GM18868 (cell line): ENCODE data around the gene NCOA3.

Experiments used
- ATAC-seq: cut with Tn5 transposase; IDR thresholded peaks from one replicate; pipeline ENCODE4 v1.9.1; 2021; ENCODE audit warnings: mild to moderate bottlenecking, moderate library complexity; ENCODE audit not compliant: unreplicated experiment

Gene NCOA3

GRCh38 chr20:47675190-47676142 lies 173.8 kb downstream of the NCOA3 start:
- no peak for ATAC-seq

- no peak for ATAC-seq
These were observed 174.6 kb downstream of the NCOA3 start for GRCh38 chr20:47676219-47676721.

GRCh38 chr20:47676912-47677634 lies 175.4 kb downstream of the NCOA3 start:
- ATAC-seq: no peak

- no peak for ATAC-seq
These were observed 176.2 kb downstream of the NCOA3 start for GRCh38 chr20:47677635-47678453.

GRCh38 chr20:47678536-47678935 lies 176.8 kb downstream of the NCOA3 start:
- ATAC-seq: no peak

- no peak for ATAC-seq
These were observed 177.8 kb downstream of the NCOA3 start for GRCh38 chr20:47679462-47679861.

- no peak for ATAC-seq
These were observed 179.3 kb downstream of the NCOA3 start for GRCh38 chr20:47680804-47681529.

- no peak for ATAC-seq
These were observed 180.5 kb downstream of the NCOA3 start for GRCh38 chr20:47682028-47682783.

GRCh38 chr20:47682916-47683315 lies 181.2 kb downstream of the NCOA3 start:
- no peak for ATAC-seq

GRCh38 chr20:47684306-47685080 lies 182.8 kb downstream of the NCOA3 start:
- no peak for ATAC-seq

- no peak for ATAC-seq
These were observed 184.9 kb downstream of the NCOA3 start for GRCh38 chr20:47686545-47686944.

- no peak for ATAC-seq
These were observed 185.7 kb downstream of the NCOA3 start for GRCh38 chr20:47687095-47687987.

GRCh38 chr20:47688385-47689381 lies 187.0 kb downstream of the NCOA3 start:
- no peak for ATAC-seq

- no peak for ATAC-seq
These were observed 188.0 kb downstream of the NCOA3 start for GRCh38 chr20:47689731-47690130.

GRCh38 chr20:47691625-47692024 lies 189.9 kb downstream of the NCOA3 start:
- ATAC-seq: no peak

- ATAC-seq: no peak
These were observed 192.5 kb downstream of the NCOA3 start for GRCh38 chr20:47694021-47694818.
